Activated CD4-positive, alpha-beta T cell treated with anti-CD3 and anti-CD28 coated beads, Interleukin-2, Interleukin-6, amounts not matched to agents 100 ng/mL and 50 ng/mL, durations not matched to agents 16 hours and 8 hours (primary cell): ENCODE data around the gene PLEKHG5.
A peak's percentile ranks its signal among the peaks of the same experiment; 100 is the strongest.
"Not testable (repeated sequence)": the region's sequence is repeated elsewhere in the genome, so short reads cannot be mapped to it uniquely, and the experiment has no call there.

Experiments
- DNase-seq: peaks from one replicate; pipeline ENCODE4 v3.0.0-alpha.2; 2020

Gene PLEKHG5

GRCh38 chr1:6495540-6496364, 4.3 kb upstream of the PLEKHG5 start:
- DNase-seq: no peak

- DNase-seq: no peak
Measured at GRCh38 chr1:6495041-6495441, 3.6 kb upstream of the PLEKHG5 start.

GRCh38 chr1:6494627-6495026, 3.2 kb upstream of the PLEKHG5 start:
- DNase-seq: no peak

- DNase-seq: not testable (repeated sequence)
Measured at GRCh38 chr1:6493834-6494223, 2.4 kb upstream of the PLEKHG5 start.

- no peak for DNase-seq
Measured at GRCh38 chr1:6491966-6492365, 499 bp upstream of the PLEKHG5 start.

GRCh38 chr1:6491081-6491449, 402 bp downstream of the PLEKHG5 start:
- DNase-seq: no peak

- DNase-seq: peak; percentile 79
Measured at GRCh38 chr1:6490181-6491080, 1.0 kb downstream of the PLEKHG5 start.

- DNase-seq: peak; percentile 91
Measured at GRCh38 chr1:6489799-6490180, 1.7 kb downstream of the PLEKHG5 start.

GRCh38 chr1:6489383-6489765, 2.1 kb downstream of the PLEKHG5 start:
- no peak for DNase-seq

- DNase-seq: no peak
Measured at GRCh38 chr1:6488602-6489382, 2.7 kb downstream of the PLEKHG5 start.

- no peak for DNase-seq
Measured at GRCh38 chr1:6487804-6488484, 3.5 kb downstream of the PLEKHG5 start.

- DNase-seq: peak; percentile 89
Measured at GRCh38 chr1:6486433-6487011, 4.9 kb downstream of the PLEKHG5 start.

- no peak for DNase-seq
Measured at GRCh38 chr1:6485168-6486101, 6.0 kb downstream of the PLEKHG5 start.

- DNase-seq: no peak
Measured at GRCh38 chr1:6484826-6485167, 6.7 kb downstream of the PLEKHG5 start.

GRCh38 chr1:6483761-6484117, 7.7 kb downstream of the PLEKHG5 start:
- no peak for DNase-seq

GRCh38 chr1:6483017-6483760, 8.3 kb downstream of the PLEKHG5 start:
- DNase-seq: no peak

- DNase-seq: no peak
Measured at GRCh38 chr1:6481820-6482219, 9.6 kb downstream of the PLEKHG5 start.

GRCh38 chr1:6477039-6477820, 14.2 kb downstream of the PLEKHG5 start:
- DNase-seq: no peak

GRCh38 chr1:6476483-6476882, 15.0 kb downstream of the PLEKHG5 start:
- no peak for DNase-seq
